Osteoblast (primary cell): ENCODE measurements around the gene CXXC5. TPM values are rescaled to one million over a fixed set of nuclear protein-coding genes. Genes with fewer than 3 reads are reported as not detected.
"Not testable (repeated sequence)": the region's sequence is repeated elsewhere in the genome, so short reads cannot be mapped to it uniquely, and the experiment has no call there.

Experiments
- DNase-seq: peaks from one replicate; pipeline ENCODE4 v3.0.0; 2011; ENCODE audit warnings: low spot score, mixed read lengths; ENCODE audit not compliant: insufficient read length; ENCODE audit errors: missing footprints
- H2AFZ ChIP-seq: 2 replicates; pipeline ENCODE4 v1.6.0; 2011; ENCODE audit warnings: mild to moderate bottlenecking, low read length
- H3K27ac ChIP-seq: 2 replicates; pipeline ENCODE4 v1.5.1; 2011; ENCODE audit warnings: mild to moderate bottlenecking, low read depth, low read length, moderate library complexity
- H3K27me3 ChIP-seq: 2 replicates; pipeline ENCODE4 v1.6.0; 2012; ENCODE audit warnings: mild to moderate bottlenecking, control low read depth, inconsistent platforms, low read length, moderate library complexity; ENCODE audit not compliant: insufficient read depth
- H3K36me3 ChIP-seq: 2 replicates; pipeline ENCODE4 v1.5.1; 2011; ENCODE audit warnings: mild to moderate bottlenecking, low read length, control low read depth, moderate library complexity; ENCODE audit not compliant: insufficient read depth
- H3K4me1 ChIP-seq: 2 replicates; pipeline ENCODE4 v1.5.1; 2011; ENCODE audit warnings: mild to moderate bottlenecking, low read length, control low read depth, moderate library complexity; ENCODE audit not compliant: insufficient read depth
- H3K4me2 ChIP-seq: 2 replicates; pipeline ENCODE4 v1.6.0; 2011; ENCODE audit warnings: mild to moderate bottlenecking, low read length; ENCODE audit not compliant: insufficient read depth
- H3K4me3 ChIP-seq: fragments of 200-600 bp; sonication (generic); 3 replicates; pipeline ENCODE4 v1.5.1; 2012; ENCODE audit warnings: mild to moderate bottlenecking, low read length, inconsistent platforms; ENCODE audit not compliant: insufficient read depth
- H3K79me2 ChIP-seq: 2 replicates; pipeline ENCODE4 v1.6.0; 2012; ENCODE audit warnings: mild to moderate bottlenecking, low read length, control low read depth, inconsistent platforms; ENCODE audit not compliant: insufficient read depth
- H3K9me3 ChIP-seq: 2 replicates; pipeline ENCODE4 v1.5.1; 2011; ENCODE audit warnings: low read depth, low read length, control low read depth
- H4K20me1 ChIP-seq: 2 replicates; pipeline ENCODE4 v1.6.0; 2012; ENCODE audit warnings: mild to moderate bottlenecking, low read length, control low read depth; ENCODE audit not compliant: insufficient read depth
- total RNA-seq: library from RNA; depleted of rRNA; stranded (reverse); fragments of >200 nt; gene quantifications from 2 replicates; pipeline ENCODE4 v1.2.3, GENCODE V29; 2012
- TF ChIP-seq, protein P1 (sequence below): IDR thresholded peaks from 2 replicates; pipeline ENCODE4 v1.5.1; 2011; ENCODE audit warnings: mild to moderate bottlenecking, low read depth, low read length, moderate library complexity; ENCODE audit errors: extremely low read depth

CXXC5 gene
- total RNA-seq, 1 donor = 186 TPM

DNA sequence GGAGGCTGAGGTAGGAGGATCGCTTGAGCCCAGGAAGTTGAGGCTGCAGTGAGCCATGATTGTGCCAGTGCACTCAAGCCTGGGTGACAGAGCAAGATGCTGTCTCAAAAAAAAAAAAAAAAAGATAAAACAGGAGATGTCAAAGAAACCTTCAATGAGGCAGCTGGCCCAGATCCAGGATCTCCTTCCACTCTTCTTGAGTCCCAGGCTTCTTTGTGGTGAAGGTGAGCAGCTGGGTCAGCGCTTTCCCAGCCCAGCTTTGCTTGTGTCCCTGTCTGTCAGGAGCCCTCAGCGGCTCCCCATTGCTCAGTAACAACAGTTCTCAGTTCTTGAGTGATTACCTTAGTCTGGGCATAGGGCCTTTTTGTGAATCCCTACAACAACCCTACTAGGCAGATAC, 78.1 kb downstream of the CXXC5 start:
- DNase-seq = peak; percentile 21

DNA sequence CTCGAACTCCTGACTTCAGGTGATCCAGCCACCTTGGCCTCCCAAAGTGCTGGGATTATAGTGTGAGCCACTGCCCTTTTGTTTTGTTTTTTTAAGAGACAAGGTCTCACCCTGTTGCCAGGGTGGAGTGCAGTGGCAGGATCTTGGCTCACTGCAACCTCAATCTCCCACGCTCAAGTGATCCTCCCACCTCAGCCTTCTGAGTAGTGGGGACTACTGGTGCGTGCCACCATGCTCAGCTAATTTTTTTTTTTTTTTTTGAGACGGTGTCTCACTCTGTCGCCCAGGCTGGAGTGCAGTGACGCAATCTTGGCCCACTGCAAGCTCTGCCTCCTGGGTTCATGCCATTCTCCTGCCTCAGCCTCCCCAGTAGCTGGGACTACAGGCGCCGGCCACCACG, 79.5 kb downstream of the CXXC5 start:
- H4K20me1 ChIP-seq, DNase-seq, H2AFZ ChIP-seq, H3K4me3 ChIP-seq, H3K27ac ChIP-seq, H3K4me2 ChIP-seq, H3K27me3 ChIP-seq, H3K79me2 ChIP-seq, H3K36me3 ChIP-seq, H3K9me3 ChIP-seq: not testable (repeated sequence)
- peaks cover 16% of the 10 kb centered on the region for H3K4me1 ChIP-seq

More for the DNA sequence above, 78.1 kb downstream of the CXXC5 start:
- H3K79me2 ChIP-seq = no peaks in the 10 kb centered on the region
- H3K27ac ChIP-seq = no peak overlapping the region
- peaks cover 16% of the 10 kb centered on the region for H3K4me1 ChIP-seq
- H3K36me3 ChIP-seq = no peaks in the 10 kb centered on the region
- H2AFZ ChIP-seq = no peak overlapping the region
- no peaks in the 10 kb centered on the region for H4K20me1 ChIP-seq
- TF ChIP-seq, protein P1, sequence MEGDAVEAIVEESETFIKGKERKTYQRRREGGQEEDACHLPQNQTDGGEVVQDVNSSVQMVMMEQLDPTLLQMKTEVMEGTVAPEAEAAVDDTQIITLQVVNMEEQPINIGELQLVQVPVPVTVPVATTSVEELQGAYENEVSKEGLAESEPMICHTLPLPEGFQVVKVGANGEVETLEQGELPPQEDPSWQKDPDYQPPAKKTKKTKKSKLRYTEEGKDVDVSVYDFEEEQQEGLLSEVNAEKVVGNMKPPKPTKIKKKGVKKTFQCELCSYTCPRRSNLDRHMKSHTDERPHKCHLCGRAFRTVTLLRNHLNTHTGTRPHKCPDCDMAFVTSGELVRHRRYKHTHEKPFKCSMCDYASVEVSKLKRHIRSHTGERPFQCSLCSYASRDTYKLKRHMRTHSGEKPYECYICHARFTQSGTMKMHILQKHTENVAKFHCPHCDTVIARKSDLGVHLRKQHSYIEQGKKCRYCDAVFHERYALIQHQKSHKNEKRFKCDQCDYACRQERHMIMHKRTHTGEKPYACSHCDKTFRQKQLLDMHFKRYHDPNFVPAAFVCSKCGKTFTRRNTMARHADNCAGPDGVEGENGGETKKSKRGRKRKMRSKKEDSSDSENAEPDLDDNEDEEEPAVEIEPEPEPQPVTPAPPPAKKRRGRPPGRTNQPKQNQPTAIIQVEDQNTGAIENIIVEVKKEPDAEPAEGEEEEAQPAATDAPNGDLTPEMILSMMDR = no peak
- no peak overlapping the region for H3K4me3 ChIP-seq
- H3K27me3 ChIP-seq = no peaks in the 10 kb centered on the region
- no peaks in the 10 kb centered on the region for H3K9me3 ChIP-seq
- H3K4me2 ChIP-seq = no peak overlapping the region

DNA sequence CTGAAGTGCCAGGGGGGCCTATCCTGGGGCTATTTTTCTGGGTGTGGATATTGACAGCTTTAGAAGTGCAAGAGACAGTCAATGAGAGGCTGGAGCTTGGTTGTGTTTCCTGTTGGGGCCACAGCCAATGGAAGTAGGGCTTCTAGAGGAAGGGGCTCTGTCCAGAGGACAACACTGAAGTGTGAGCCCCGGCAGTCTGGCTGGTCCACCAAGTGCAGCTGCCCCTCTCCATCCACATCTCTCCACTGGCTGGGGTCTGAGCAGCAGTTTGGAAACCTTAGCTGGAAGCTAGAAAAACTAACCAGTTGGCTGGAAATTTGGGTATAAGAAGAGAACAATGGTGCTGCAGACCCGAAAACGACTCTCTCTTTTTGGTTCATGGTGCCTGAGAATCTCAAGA, 83.1 kb downstream of the CXXC5 start:
- no peak overlapping the region for H3K4me2 ChIP-seq
- no peaks in the 10 kb centered on the region for H4K20me1 ChIP-seq
- TF ChIP-seq, protein P1 = no peak
- H3K4me1 ChIP-seq = no peaks in the 10 kb centered on the region
- no peaks in the 10 kb centered on the region for H3K79me2 ChIP-seq
- H3K9me3 ChIP-seq = no peaks in the 10 kb centered on the region
- DNase-seq = peak; percentile 15
- no peak overlapping the region for H3K4me3 ChIP-seq
- no peaks in the 10 kb centered on the region for H3K36me3 ChIP-seq
- no peak overlapping the region for H3K27ac ChIP-seq
- no peaks in the 10 kb centered on the region for H3K27me3 ChIP-seq
- H2AFZ ChIP-seq = no peak overlapping the region

DNA sequence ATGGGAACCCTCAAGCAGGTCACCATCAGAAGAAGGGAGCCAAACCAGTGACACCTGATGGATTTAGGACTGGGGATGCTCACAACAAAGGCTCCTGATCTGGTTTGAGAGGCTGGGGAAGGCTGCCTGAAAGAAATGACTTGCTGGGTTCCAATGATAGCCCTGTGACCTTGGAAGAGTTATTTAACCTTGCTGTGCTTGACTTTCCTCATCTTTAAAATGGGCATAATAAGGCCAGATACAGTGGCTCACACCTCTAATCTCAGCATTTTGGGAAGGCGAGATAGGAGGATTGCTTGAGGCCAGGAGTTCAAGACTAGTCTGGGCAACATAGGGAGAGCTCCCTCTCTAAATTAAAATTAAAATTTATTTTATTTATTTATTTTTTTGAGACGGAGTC, 83.9 kb downstream of the CXXC5 start:
- no peaks in the 10 kb centered on the region for H4K20me1 ChIP-seq
- H3K4me1 ChIP-seq = no peaks in the 10 kb centered on the region
- no peak overlapping the region for H3K4me2 ChIP-seq
- DNase-seq = no peak
- no peak overlapping the region for H2AFZ ChIP-seq
- TF ChIP-seq, protein P1 = no peak
- H3K27me3 ChIP-seq = no peaks in the 10 kb centered on the region
- H3K79me2 ChIP-seq = no peaks in the 10 kb centered on the region
- no peak overlapping the region for H3K4me3 ChIP-seq
- H3K9me3 ChIP-seq = no peaks in the 10 kb centered on the region
- H3K36me3 ChIP-seq = no peaks in the 10 kb centered on the region
- H3K27ac ChIP-seq = no peak overlapping the region
